Astrocyte of the spinal cord (primary cell): ENCODE measurements around the gene TEPSIN.

Experiments
- DNase-seq: peaks from one replicate; pipeline ENCODE4 v3.0.0; 2011; ENCODE audit warnings: low read depth, low spot score
- H3K4me3 ChIP-seq: 2 replicates; pipeline ENCODE4 v1.5.1; 2011; ENCODE audit warnings: low read depth, mild to moderate bottlenecking, low read length, moderate library complexity
- in situ Hi-C: cut with HindIII; loops from 2 replicates; pipeline ENCODE4 v1.10.0; 2017; ENCODE audit warnings: low sequenced_read_pairs
- TF ChIP-seq, protein P1 (sequence below): IDR thresholded peaks from 2 replicates; pipeline ENCODE4 v1.5.1; 2012; ENCODE audit warnings: low read depth, mild to moderate bottlenecking, low read length, inconsistent platforms

Gene TEPSIN

DNA sequence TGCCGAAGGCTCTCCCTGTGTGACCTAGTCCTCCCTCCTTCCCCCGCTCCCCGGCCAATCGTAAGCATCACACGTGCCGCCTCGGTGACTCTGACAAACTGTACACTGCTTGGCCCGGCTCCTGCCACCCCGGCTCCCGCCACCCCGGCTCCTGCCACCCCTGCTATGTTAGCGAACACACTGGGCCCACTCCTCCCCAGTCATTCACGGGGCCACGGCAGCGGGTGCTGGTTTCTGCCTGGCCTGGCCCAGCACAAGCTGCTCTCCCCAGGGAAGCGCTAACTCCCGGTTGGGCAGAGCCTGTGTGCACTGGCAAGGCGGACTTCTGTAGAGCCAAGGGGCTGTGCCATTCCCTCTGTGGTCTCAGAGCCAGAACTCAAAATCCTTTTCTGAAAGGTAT lies 22.2 kb upstream of the TEPSIN start:
- TF ChIP-seq, protein P1, sequence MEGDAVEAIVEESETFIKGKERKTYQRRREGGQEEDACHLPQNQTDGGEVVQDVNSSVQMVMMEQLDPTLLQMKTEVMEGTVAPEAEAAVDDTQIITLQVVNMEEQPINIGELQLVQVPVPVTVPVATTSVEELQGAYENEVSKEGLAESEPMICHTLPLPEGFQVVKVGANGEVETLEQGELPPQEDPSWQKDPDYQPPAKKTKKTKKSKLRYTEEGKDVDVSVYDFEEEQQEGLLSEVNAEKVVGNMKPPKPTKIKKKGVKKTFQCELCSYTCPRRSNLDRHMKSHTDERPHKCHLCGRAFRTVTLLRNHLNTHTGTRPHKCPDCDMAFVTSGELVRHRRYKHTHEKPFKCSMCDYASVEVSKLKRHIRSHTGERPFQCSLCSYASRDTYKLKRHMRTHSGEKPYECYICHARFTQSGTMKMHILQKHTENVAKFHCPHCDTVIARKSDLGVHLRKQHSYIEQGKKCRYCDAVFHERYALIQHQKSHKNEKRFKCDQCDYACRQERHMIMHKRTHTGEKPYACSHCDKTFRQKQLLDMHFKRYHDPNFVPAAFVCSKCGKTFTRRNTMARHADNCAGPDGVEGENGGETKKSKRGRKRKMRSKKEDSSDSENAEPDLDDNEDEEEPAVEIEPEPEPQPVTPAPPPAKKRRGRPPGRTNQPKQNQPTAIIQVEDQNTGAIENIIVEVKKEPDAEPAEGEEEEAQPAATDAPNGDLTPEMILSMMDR = no peak
- H3K4me3 ChIP-seq = no peak overlapping the region
- no peak for DNase-seq
- in situ Hi-C loops = no loop called here

- no peak overlapping the region for H3K4me3 ChIP-seq
- in situ Hi-C loops = no loop called here
- DNase-seq = no peak
- TF ChIP-seq, protein P1 = no peak
Measured at GRCh38 chr17:81260641-81261040, 21.8 kb upstream of the TEPSIN start.

GRCh38 chr17:81260171-81260570 lies 21.3 kb upstream of the TEPSIN start:
- no peak for DNase-seq
- in situ Hi-C loops = no loop called here
- H3K4me3 ChIP-seq = no peak overlapping the region
- TF ChIP-seq, protein P1 = no peak

- no peak overlapping the region for H3K4me3 ChIP-seq
- DNase-seq = no peak
- TF ChIP-seq, protein P1 = no peak
- in situ Hi-C loops = no loop called here
Measured at GRCh38 chr17:81259058-81259605, 20.3 kb upstream of the TEPSIN start.

- H3K4me3 ChIP-seq = no peak overlapping the region
Measured at GRCh38 chr17:81258292-81258691, 19.4 kb upstream of the TEPSIN start.

GRCh38 chr17:81257533-81257932 lies 18.7 kb upstream of the TEPSIN start:
- in situ Hi-C loops = no loop called here
- TF ChIP-seq, protein P1 = no peak
- no peak for DNase-seq
- H3K4me3 ChIP-seq = no peak overlapping the region

More at GRCh38 chr17:81258292-81258691, 19.4 kb upstream of the TEPSIN start:
- DNase-seq = no peak
- TF ChIP-seq, protein P1 = peak; percentile 8
- in situ Hi-C loops = no loop called here
